ENCODE measurements around the gene CFAP119. TPM values are rescaled to one million over a fixed set of nuclear protein-coding genes. Genes with fewer than 3 reads are reported as not detected.

Gene CFAP119
- total and polyA plus RNA-seq, 9 of the 15 experiments (the other 6 are each of a cell fraction or from before 2014, with no cell fraction given): 5.5 to 33.7 (median 9.6) TPM

DNA sequence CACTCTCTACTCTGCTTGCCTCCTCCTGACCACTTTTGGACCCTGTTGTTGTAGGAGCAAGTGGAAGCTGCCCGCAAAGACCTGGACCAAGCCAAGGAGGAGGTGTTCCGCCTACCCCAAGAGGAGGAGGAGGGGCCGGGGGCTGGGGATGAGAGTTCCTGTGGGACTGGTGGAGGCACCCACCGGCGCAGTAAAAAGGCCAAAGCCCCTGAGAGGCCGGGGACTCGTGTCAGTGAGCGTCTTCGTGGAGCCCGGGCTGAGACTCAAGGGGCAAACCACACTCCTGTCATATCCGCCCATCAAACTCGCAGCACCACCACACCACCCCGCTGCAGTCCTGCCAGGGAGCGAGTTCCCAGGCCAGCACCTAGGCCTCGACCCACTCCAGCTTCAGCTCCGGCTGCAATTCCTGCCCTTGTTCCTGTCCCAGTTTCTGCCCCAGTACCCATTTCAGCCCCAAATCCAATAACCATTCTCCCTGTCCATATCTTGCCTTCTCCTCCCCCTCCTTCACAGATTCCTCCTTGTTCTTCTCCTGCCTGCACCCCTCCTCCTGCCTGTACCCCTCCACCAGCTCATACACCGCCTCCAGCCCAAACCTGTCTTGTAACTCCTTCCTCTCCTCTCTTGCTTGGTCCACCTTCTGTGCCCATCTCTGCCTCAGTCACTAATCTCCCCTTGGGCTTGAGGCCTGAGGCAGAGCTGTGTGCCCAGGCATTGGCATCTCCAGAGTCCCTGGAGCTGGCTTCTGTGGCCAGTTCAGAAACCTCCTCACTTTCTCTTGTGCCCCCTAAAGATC lies 24.7 kb downstream of the CFAP119 start:
- Histone ChIP-seq H3K9ac (ENCODE audit: insufficient read depth in 1 of 2, low read depth in 2 of 2, low read length in 2 of 2) (no peak overlapping the region; a peak in 1 of 4 replicates), H3K27me3 (ENCODE audit: control insufficient read depth in 2 of 2, insufficient read depth in 2 of 2, low read length in 2 of 2) (no peaks in the 10 kb centered on the region), H3K36me3 (ENCODE audit: control insufficient read depth, insufficient read depth, low read length) (peaks cover 96% of the 10 kb centered on the region), H3K4me3 (no peak overlapping the region), H2AFZ (ENCODE audit: low read depth, low read length) (no peak overlapping the region), H3K4me1 (replicated peaks in 1 of 2; ENCODE audit: control insufficient read depth in 2 of 2, insufficient read depth in 2 of 2, low read length in 2 of 2) (peaks cover 10 to 20% of the 10 kb centered on the region in 2 experiments; a peak in 4 of 5 replicates), H3K4me2 (ENCODE audit: insufficient read depth, low read length) (no peak overlapping the region), H3K9me3 (replicated peaks; ENCODE audit: control insufficient read depth, insufficient read depth, low read depth, low read length) (no peaks in the 10 kb centered on the region), H3K79me2 (ENCODE audit: control insufficient read depth, insufficient read depth, low read length) (no peaks in the 10 kb centered on the region; the same call in 2 of the 3 replicates), H4K20me1 (replicated peaks; ENCODE audit: control insufficient read depth, insufficient read depth, low read length) (no peaks in the 10 kb centered on the region), H3K27ac (ENCODE audit: extremely low read depth, low read depth, low read length) (no peak overlapping the region), H3K9me1 (ENCODE audit: control insufficient read depth, insufficient read depth, low read length) (peaks cover 5% of the 10 kb centered on the region)
- no peak for FAIRE-seq
- 96% methylated on average over 16 of the region's 17 CpGs for WGBS (ENCODE audit: insufficient coverage, low coverage, missing lambda C conversion rate)
- TSS peak; percentile 19 for BruUV-seq (replicated peaks)
- CTCF ChIA-PET (ENCODE audit: low intra/inter-chr PET ratio): no interaction called here
- intact Hi-C loops (cut with micrococcal nuclease): no loop called here
- POLR2A ChIA-PET: interaction anchor here (0.7 to 2.9 kb wide), 5 partner anchors 11 to 382 kb away, joined by 3 to 19 read pairs (median 5); partner anchors contain the start of genes CD2BP2 and PHKG2
- in situ Hi-C loops (cut with MboI): no loop called here
- no peak for ATAC-seq
- TF ChIP-seq HIVEP1 (CRISPR knock-in tag; IDR thresholded peaks at IDR 0.05): no peak
- TF ChIP-seq ZNF165 (CRISPR knock-in tag; IDR thresholded peaks at IDR 0.05; ENCODE audit: borderline replicate concordance): no peak
- TF ChIP-seq KAT2B (IDR thresholded peaks at IDR 0.05; ENCODE audit: low read depth, low read length): no peak
- TF ChIP-seq ZNF212 (CRISPR knock-in tag; IDR thresholded peaks at IDR 0.05): no peak
- no peak for TF ChIP-seq POLR2G (IDR thresholded peaks at IDR 0.05; ENCODE audit: low read depth, low read length)
- TF ChIP-seq SUPT5H (IDR thresholded peaks at IDR 0.05): peak; percentile 50; the same call in 1 of the 2 replicates
- peak; percentile 46 for TF ChIP-seq POLR2B (IDR thresholded peaks at IDR 0.05; ENCODE audit: low read depth, partially characterized antibody)
- TF ChIP-seq MAFG (tag; conservative IDR thresholded peaks at IDR 0.05): no peak
- no peak for TF ChIP-seq ZNF830 (CRISPR knock-in tag; IDR thresholded peaks at IDR 0.05)
- DNase-seq (ENCODE audit: extremely low read depth in 1 of 4, low spot score in 3 of 4): no peak

All from K562 (cell line).